NB4 (cell line): ENCODE measurements around the gene ESYT2.
A peak's percentile ranks its signal among the peaks of the same experiment; 100 is the strongest.

Experiments
- DNase-seq: peaks from one replicate; pipeline ENCODE4 v3.0.0; 2010; ENCODE audit warnings: low read depth
- H3K4me3 ChIP-seq: one replicate; pipeline ENCODE4 v1.5.1; 2011; ENCODE audit warnings: mild to moderate bottlenecking, low read depth, low read length, moderate library complexity
- MYC ChIP-seq: IDR thresholded peaks from 2 replicates; pipeline ENCODE4 v1.6.1; 2011; ENCODE audit warnings: low read depth, low read length
- POLR2A ChIP-seq: IDR thresholded peaks from 2 replicates; pipeline ENCODE4 v1.6.1; 2011; ENCODE audit warnings: mild to moderate bottlenecking; ENCODE audit not compliant: insufficient read length; ENCODE audit errors: extremely low read depth
- TF ChIP-seq, protein P1 (sequence below): IDR thresholded peaks from one replicate; pipeline ENCODE4 v1.5.1; 2012; ENCODE audit warnings: low read depth, low read length
- TF ChIP-seq, protein P2 (sequence below): IDR thresholded peaks from 2 replicates; pipeline ENCODE4 v1.6.1; 2011; ENCODE audit warnings: low read depth, low read length

The ESYT2 gene

GRCh38 chr7:158820656-158821055 lies 8.7 kb downstream of the ESYT2 start:
- TF ChIP-seq, protein P1, sequence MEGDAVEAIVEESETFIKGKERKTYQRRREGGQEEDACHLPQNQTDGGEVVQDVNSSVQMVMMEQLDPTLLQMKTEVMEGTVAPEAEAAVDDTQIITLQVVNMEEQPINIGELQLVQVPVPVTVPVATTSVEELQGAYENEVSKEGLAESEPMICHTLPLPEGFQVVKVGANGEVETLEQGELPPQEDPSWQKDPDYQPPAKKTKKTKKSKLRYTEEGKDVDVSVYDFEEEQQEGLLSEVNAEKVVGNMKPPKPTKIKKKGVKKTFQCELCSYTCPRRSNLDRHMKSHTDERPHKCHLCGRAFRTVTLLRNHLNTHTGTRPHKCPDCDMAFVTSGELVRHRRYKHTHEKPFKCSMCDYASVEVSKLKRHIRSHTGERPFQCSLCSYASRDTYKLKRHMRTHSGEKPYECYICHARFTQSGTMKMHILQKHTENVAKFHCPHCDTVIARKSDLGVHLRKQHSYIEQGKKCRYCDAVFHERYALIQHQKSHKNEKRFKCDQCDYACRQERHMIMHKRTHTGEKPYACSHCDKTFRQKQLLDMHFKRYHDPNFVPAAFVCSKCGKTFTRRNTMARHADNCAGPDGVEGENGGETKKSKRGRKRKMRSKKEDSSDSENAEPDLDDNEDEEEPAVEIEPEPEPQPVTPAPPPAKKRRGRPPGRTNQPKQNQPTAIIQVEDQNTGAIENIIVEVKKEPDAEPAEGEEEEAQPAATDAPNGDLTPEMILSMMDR: no peak
- TF ChIP-seq, protein P2, sequence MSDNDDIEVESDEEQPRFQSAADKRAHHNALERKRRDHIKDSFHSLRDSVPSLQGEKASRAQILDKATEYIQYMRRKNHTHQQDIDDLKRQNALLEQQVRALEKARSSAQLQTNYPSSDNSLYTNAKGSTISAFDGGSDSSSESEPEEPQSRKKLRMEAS: no peak
- no peak for TF ChIP-seq POLR2A
- no peak for DNase-seq
- no peak overlapping the region for H3K4me3 ChIP-seq

GRCh38 chr7:158819571-158820203 lies 9.6 kb downstream of the ESYT2 start:
- peak; percentile 75 for DNase-seq
- TF ChIP-seq, protein P1: no peak
- TF ChIP-seq MYC: peak; percentile 76
- TF ChIP-seq, protein P2: peak; percentile 95

GRCh38 chr7:158818325-158819213 lies 10.7 kb downstream of the ESYT2 start:
- TF ChIP-seq POLR2A: peak; percentile 20
- TF ChIP-seq, protein P2: peak; percentile 69
- TF ChIP-seq, protein P1: no peak
- TF ChIP-seq MYC: no peak; the same call in 1 of the 2 replicates
- H3K4me3 ChIP-seq: peak overlapping the region; percentile 42
- peak; percentile 94 for DNase-seq

More at GRCh38 chr7:158819571-158820203, 9.6 kb downstream of the ESYT2 start:
- H3K4me3 ChIP-seq: peak overlapping the region; percentile 42

- H3K4me3 ChIP-seq: no peak overlapping the region
- no peak for DNase-seq
- TF ChIP-seq, protein P2: no peak
- TF ChIP-seq, protein P1: no peak
- TF ChIP-seq POLR2A (no peak), MYC (no peak)
Measured at GRCh38 chr7:158816995-158817394, 12.3 kb downstream of the ESYT2 start.

DNA sequence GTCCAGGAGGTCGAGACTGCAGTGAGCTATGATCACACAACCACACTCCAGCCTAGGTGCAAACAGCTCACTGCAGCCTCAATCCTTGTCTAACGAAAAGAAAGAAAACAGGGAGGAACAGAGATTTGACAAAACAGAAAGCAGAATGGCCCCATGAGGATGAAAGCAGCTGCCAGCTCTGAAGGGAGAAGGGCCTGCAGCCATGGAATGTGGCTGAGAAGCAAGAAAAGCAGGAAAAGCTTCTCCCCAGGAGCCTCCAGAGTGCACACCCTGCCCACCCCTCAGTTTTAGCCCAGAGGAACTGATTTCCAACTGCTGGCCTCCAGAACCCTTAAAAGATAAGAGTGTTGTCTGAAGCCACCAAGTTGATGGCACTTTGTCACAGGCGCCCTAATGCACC lies 13.0 kb downstream of the ESYT2 start:
- no peak for TF ChIP-seq MYC
- TF ChIP-seq, protein P2: no peak
- TF ChIP-seq POLR2A: no peak
- TF ChIP-seq, protein P1: no peak
- DNase-seq: no peak
- H3K4me3 ChIP-seq: no peak overlapping the region
